Heart left ventricle (tissue), 16 donors: ENCODE measurements around the gene PTPRC. TPM values are rescaled to one million over a fixed set of nuclear protein-coding genes. Genes with fewer than 3 reads are reported as not detected.
A peak's percentile ranks its signal among the peaks of the same experiment; 100 is the strongest.

ENCODE experiments used
- ATAC-seq, 4 donors: fragments of 200-7000 bp; cut with Tn5 transposase; one replicate each; pipeline ENCODE4 v1.9.1; 2020 to 2022; ENCODE audit warnings: moderate library complexity in 4 of 4, mild to moderate bottlenecking in 3 of 4, moderate number of reproducible peaks in 1 of 4
- DNase-seq, 5 donors: peaks; one replicate each; pipeline ENCODE4 v3.0.0-alpha.2; 2020
- H3K27ac ChIP-seq, 12 donors: fragments of 200-600 bp; sonication (generic) in 4 of 12; one replicate each; pipeline versions ENCODE4 v1.5.0 to v1.8.0; 2016 to 2022; ENCODE audit warnings: mild to moderate bottlenecking in 2 of 12
- H3K27me3 ChIP-seq, 9 donors: fragments of 200-600 bp; sonication (generic) in 2 of 9; one replicate each; pipeline versions ENCODE4 v1.5.1 to v1.8.0; 2016 to 2022; ENCODE audit warnings: mild to moderate bottlenecking in 3 of 9
- H3K36me3 ChIP-seq, 9 donors: fragments of 200-600 bp; sonication (generic) in 2 of 9; one replicate each; pipeline versions ENCODE4 v1.5.0 to v1.8.0; 2018 to 2022; ENCODE audit warnings: mild to moderate bottlenecking in 2 of 9
- H3K4me1 ChIP-seq, 12 donors: fragments of 200-600 bp; sonication (generic) in 4 of 12; one replicate each; pipeline versions ENCODE4 v1.5.0 to v1.8.0; 2016 to 2022; ENCODE audit warnings: mild to moderate bottlenecking in 3 of 12
- H3K4me3 ChIP-seq, 12 donors: fragments of 200-600 bp; sonication (generic) in 4 of 12; one replicate each; pipeline versions ENCODE4 v1.5.0 to v1.8.0; 2017 to 2022; ENCODE audit warnings: mild to moderate bottlenecking in 9 of 12, moderate library complexity in 4 of 12
- H3K9me3 ChIP-seq, 12 donors: fragments of 200-600 bp; sonication (generic) in 4 of 12; one replicate each; pipeline versions ENCODE4 v1.5.0 to v1.8.0; 2016 to 2022; ENCODE audit warnings: mild to moderate bottlenecking in 1 of 12
- CTCF ChIP-seq, 12 donors: fragments of 200-600 bp; sonication (generic) in 4 of 12; IDR thresholded peaks; one replicate each; pipeline versions ENCODE4 v1.5.0 to v1.8.0; 2018 to 2022; ENCODE audit warnings: antibody characterized with exemption in 12 of 12, mild to moderate bottlenecking in 5 of 12
- POLR2A ChIP-seq, 2 donors: fragments of 450-650 bp; IDR thresholded peaks; one replicate each; pipeline ENCODE4 v1.6.1; 2017; ENCODE audit warnings: antibody characterized with exemption in 2 of 2, mild to moderate bottlenecking in 2 of 2, moderate library complexity in 2 of 2
- WGBS, 4 donors: extraction: QIAGEN DNeasy Blood & Tissue Kit in 2 of 4; methylation state at CpG; one replicate each; pipeline versions ENCODE4 v1.1.5 to v1.1.7; 2013 to 2018; 5-methylcytosine and 5-hydroxymethylcytosine counted together
- intact Hi-C, 10 donors: fragments of 100-400 bp; cut with DNase I; formaldehyde crosslinking; loops; one replicate each; pipeline versions ENCODE4 v1.11.1 to v1.14.2; 2022
- polyA plus RNA-seq, 2 donors: library from polyadenylated mRNA; stranded (reverse); fragments of 200-250 nt; gene quantifications; one replicate each; pipeline ENCODE4 v1.2.3, GENCODE V29; 2013
- total RNA-seq, 9 donors: library from RNA; depleted of rRNA in 2 of 9; stranded (reverse); fragments of >200 nt in 2 of 9; fragmentation: NEBNext Ultra II Directional in 3 of 9; extraction: Animal tissue kit (Norgen Biotek cat#: 25700) in 3 of 9; gene quantifications; one replicate each; pipeline versions ENCODE4 v1.1.0 to v1.2.4, GENCODE V29; 2016 to 2023
- donor health status: ischemic (EF 13 %, LVEDD 7.1; RV severe dilation, severe dysfunction).
- donor health status: healthy with polysubstance abuse.
- donor health status: DM: no; HTN: yes; CAD: no.
- donor health status: DM: no; HTN: no; CAD: no.
- donor health status: ischemic (EF 25% LVEDD 6.9; RV normal size, moderate dysfunction).
- donor health status: ischemic (EF 25% LVEDD 5.7; RV mildly dilated, moderate dysfunction).
- donor health status: healthy.
- donor health status: DM: yes; HTN: yes; CAD: no.
- donor health status: ischemic (EF 35%, LVEDD 5.7; RV mildly dilated, moderate dysfunction).
- donor health status: nonischemic (EF 11% LVEDD 7.7; RV severe dilation, severe dysfunction).
- donor health status: DM: yes; HTN: yes; CAD: no.
- donor health status: PGD.
- donor health status: ischemic (EF 29% LVEDD 5.4; RV normal size, mild dysfunction).
- donor health status: nonischemic (EF 23%, LVEDD 6.1; RV moderate dilation, normal function).

Gene PTPRC
- total and polyA plus RNA-seq, 11 donors: 0.65 to 99.3 (median 4.4) TPM

- Histone ChIP-seq H3K36me3 (no peaks in the 10 kb centered on the region), H3K27ac (peak overlapping the region in 1 of 12 donors; percentile 87), H3K4me3 (no peak overlapping the region), H3K27me3 (no peaks in the 10 kb centered on the region), H3K4me1 (peaks cover 0 to 93% (median 0%) of the 10 kb centered on the region in 12 donors), H3K9me3 (no peaks in the 10 kb centered on the region)
- TF ChIP-seq POLR2A (IDR thresholded peaks at IDR 0.05) (no peak), CTCF (IDR thresholded peaks at IDR 0.05) (no peak)
- intact Hi-C loops: no loop called here
- ATAC-seq: no peak
- WGBS, 4 donors: 82 to 90% (median 89%) methylated on average over 2 of the region's 2 CpGs
- DNase-seq: no peak
These were observed 39.0 kb downstream of the PTPRC start for GRCh38 chr1:198677871-198678270.

GRCh38 chr1:198678301-198678836, 39.5 kb downstream of the PTPRC start:
- peak overlapping the region in 1 of 12 donors; percentile 4 for H3K4me3 ChIP-seq
- WGBS, 4 donors: 76 to 78% (median 76%) methylated on average over 8 of the region's 8 CpGs
- H3K9me3 ChIP-seq: no peaks in the 10 kb centered on the region
- TF ChIP-seq CTCF (IDR thresholded peaks at IDR 0.05) (no peak), POLR2A (IDR thresholded peaks at IDR 0.05) (no peak)
- ATAC-seq: no peak
- H3K27ac ChIP-seq: peak overlapping the region in 1 of 12 donors; percentile 87
- H3K36me3 ChIP-seq: no peaks in the 10 kb centered on the region
- no peak for DNase-seq
- intact Hi-C loops: no loop called here
- H3K4me1 ChIP-seq: peaks cover 0 to 93% (median 0%) of the 10 kb centered on the region in 12 donors
- no peaks in the 10 kb centered on the region for H3K27me3 ChIP-seq

- Histone ChIP-seq H3K9me3 (no peaks in the 10 kb centered on the region), H3K36me3 (no peaks in the 10 kb centered on the region), H3K27ac (peak overlapping the region in 1 of 12 donors; percentile 87), H3K4me3 (peak overlapping the region in 1 of 12 donors; percentile 25), H3K4me1 (peaks cover 0 to 93% (median 0%) of the 10 kb centered on the region in 12 donors), H3K27me3 (no peaks in the 10 kb centered on the region)
- intact Hi-C loops: no loop called here
- DNase-seq (no peak), ATAC-seq (no peak)
- TF ChIP-seq POLR2A (IDR thresholded peaks at IDR 0.05): no peak
- no peak for TF ChIP-seq CTCF (IDR thresholded peaks at IDR 0.05)
- WGBS, 4 donors: 93 to 95% (median 93%) methylated on average over 12 of the region's 12 CpGs
These were observed 40.1 kb downstream of the PTPRC start for GRCh38 chr1:198678901-198679329.

GRCh38 chr1:198679535-198680173, 40.8 kb downstream of the PTPRC start:
- Histone ChIP-seq H3K27ac (peak overlapping the region in 2 of 12 donors; percentile 10 to 87), H3K4me3 (peak overlapping the region in 1 of 12 donors; percentile 25), H3K36me3 (no peaks in the 10 kb centered on the region), H3K9me3 (no peaks in the 10 kb centered on the region), H3K27me3 (no peaks in the 10 kb centered on the region), H3K4me1 (peaks cover 0 to 93% (median 0%) of the 10 kb centered on the region in 12 donors)
- WGBS, 4 donors: 94 to 96% (median 94%) methylated on average over 31 of the region's 31 CpGs
- DNase-seq (peak in 2 of 5 donors; percentile 26 to 54), ATAC-seq (peak in 1 of 4 donors; percentile 11)
- intact Hi-C loops: no loop called here
- TF ChIP-seq POLR2A (IDR thresholded peaks at IDR 0.05) (no peak), CTCF (IDR thresholded peaks at IDR 0.05) (no peak)
